Upper lobe of left lung (tissue), 6 donors: Measurements from ENCODE around the gene GPR108. TPM values are rescaled to one million over a fixed set of nuclear protein-coding genes. Genes with fewer than 3 reads are reported as not detected.
A peak's percentile ranks its signal among the peaks of the same experiment; 100 is the strongest.

Experiments
- ATAC-seq, 2 donors: fragments of 200-7000 bp; cut with Tn5 transposase; one replicate each; pipeline ENCODE4 v1.9.1; 2022; ENCODE audit warnings: mild to moderate bottlenecking in 2 of 2, moderate library complexity in 2 of 2; ENCODE audit not compliant: low FRiP score in 2 of 2
- DNase-seq, 2 donors: peaks; one replicate each; pipeline ENCODE4 v3.0.0-alpha.2; 2019 to 2020
- H3K27ac ChIP-seq, 4 donors: fragments of 200-600 bp; sonication (generic); one replicate each; pipeline ENCODE4 v1.5.1; 2016 to 2019
- H3K27me3 ChIP-seq, 4 donors: fragments of 200-600 bp; sonication (generic); one replicate each; pipeline ENCODE4 v1.5.1; 2017 to 2019
- H3K36me3 ChIP-seq, 4 donors: fragments of 200-600 bp; sonication (generic); one replicate each; pipeline ENCODE4 v1.5.1; 2016 to 2019
- H3K4me1 ChIP-seq, 4 donors: fragments of 200-600 bp; sonication (generic); one replicate each; pipeline ENCODE4 v1.5.1; 2018 to 2019
- H3K4me3 ChIP-seq, 4 donors: fragments of 200-600 bp; sonication (generic); one replicate each; pipeline ENCODE4 v1.5.1; 2017 to 2019; ENCODE audit warnings: mild to moderate bottlenecking in 2 of 4, moderate library complexity in 1 of 4
- H3K9me3 ChIP-seq, 4 donors: fragments of 200-600 bp; sonication (generic); one replicate each; pipeline ENCODE4 v1.5.1; 2018 to 2019
- CTCF ChIP-seq, 6 experiments: fragments of 450-650 bp in 4 of 6; fragments of 200-600 bp in 2 of 6; sonication (generic) in 2 of 6; IDR thresholded peaks; one replicate each; pipeline ENCODE4 v1.5.1; 2016 to 2019; ENCODE audit warnings: antibody characterized with exemption in 6 of 6
- EP300 ChIP-seq, 4 donors: sonication (generic); formaldehyde crosslinking; IDR thresholded peaks; one replicate each; pipeline ENCODE4 v1.5.1; 2017; ENCODE audit warnings: antibody characterized with exemption in 4 of 4, control low read depth in 2 of 4
- POLR2A ChIP-seq, 4 donors: fragments of 450-650 bp; IDR thresholded peaks; one replicate each; pipeline ENCODE4 v1.5.1; 2016 to 2017; ENCODE audit warnings: antibody characterized with exemption in 4 of 4, mild to moderate bottlenecking in 2 of 4
- POLR2AphosphoS5 ChIP-seq, 2 donors: sonication (generic); formaldehyde crosslinking; IDR thresholded peaks; one replicate each; pipeline ENCODE4 v1.5.1; 2017; ENCODE audit warnings: antibody characterized with exemption in 2 of 2
- WGBS, 2 donors: methylation state at CpG; one replicate each; pipeline ENCODE4 v1.1.5; 2017 to 2018; 5-methylcytosine and 5-hydroxymethylcytosine counted together
- total RNA-seq, 6 donors: library from RNA; depleted of rRNA in 4 of 6; stranded (reverse); fragments of >200 nt in 4 of 6; gene quantifications; one replicate each; pipeline versions ENCODE4 v1.1.0 to v1.2.1, GENCODE V29; 2016 to 2021
- donor health status: DM: no; HTN: no; CAD: no; lungs with moderate emphysema.
- donor health status: DM: no; HTN: yes; CAD: no; lungs with severe emphysema.

Gene GPR108
- total RNA-seq, 6 donors from 2014 or later, result 51.6 to 105 (median 69.0) TPM

DNA sequence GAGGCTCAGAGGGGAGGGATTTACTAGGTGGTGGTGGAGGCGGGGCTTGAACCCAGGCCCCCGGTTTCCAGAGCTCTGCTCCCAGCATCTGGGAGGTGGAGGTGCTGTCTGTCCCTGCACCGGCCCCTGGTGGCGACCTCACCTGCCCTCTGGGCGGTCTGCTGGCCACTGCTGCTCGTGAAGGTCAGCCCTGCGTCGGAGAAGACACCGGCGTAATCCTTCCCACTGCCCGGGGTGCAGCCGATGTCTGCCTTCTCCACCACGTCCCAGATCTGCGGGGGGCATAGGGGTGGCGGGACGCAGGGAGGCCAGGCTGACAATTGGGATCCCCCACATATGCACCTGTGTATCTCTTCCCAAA, 29.7 kb downstream of the GPR108 start:
- WGBS, 2 donors, result 67 to 83% methylated on average over 11 to 13 of the region's 16 CpGs
- Histone ChIP-seq H3K4me1 (no peaks in the 10 kb centered on the region), H3K4me3 (no peak overlapping the region), H3K9me3 (no peaks in the 10 kb centered on the region), H3K27ac (no peak overlapping the region), H3K36me3 (peaks cover 3 to 35% (median 17%) of the 10 kb centered on the region in 4 donors), H3K27me3 (no peaks in the 10 kb centered on the region)
- TF ChIP-seq POLR2A (IDR thresholded peaks at IDR 0.05), result no peak
- TF ChIP-seq EP300 (IDR thresholded peaks at IDR 0.05), result no peak
- no peak for TF ChIP-seq POLR2AphosphoS5 (IDR thresholded peaks at IDR 0.05)
- TF ChIP-seq CTCF (IDR thresholded peaks at IDR 0.05), result no peak
- peak in 1 of 2 donors; percentile 59 for DNase-seq
- ATAC-seq, result no peak

DNA sequence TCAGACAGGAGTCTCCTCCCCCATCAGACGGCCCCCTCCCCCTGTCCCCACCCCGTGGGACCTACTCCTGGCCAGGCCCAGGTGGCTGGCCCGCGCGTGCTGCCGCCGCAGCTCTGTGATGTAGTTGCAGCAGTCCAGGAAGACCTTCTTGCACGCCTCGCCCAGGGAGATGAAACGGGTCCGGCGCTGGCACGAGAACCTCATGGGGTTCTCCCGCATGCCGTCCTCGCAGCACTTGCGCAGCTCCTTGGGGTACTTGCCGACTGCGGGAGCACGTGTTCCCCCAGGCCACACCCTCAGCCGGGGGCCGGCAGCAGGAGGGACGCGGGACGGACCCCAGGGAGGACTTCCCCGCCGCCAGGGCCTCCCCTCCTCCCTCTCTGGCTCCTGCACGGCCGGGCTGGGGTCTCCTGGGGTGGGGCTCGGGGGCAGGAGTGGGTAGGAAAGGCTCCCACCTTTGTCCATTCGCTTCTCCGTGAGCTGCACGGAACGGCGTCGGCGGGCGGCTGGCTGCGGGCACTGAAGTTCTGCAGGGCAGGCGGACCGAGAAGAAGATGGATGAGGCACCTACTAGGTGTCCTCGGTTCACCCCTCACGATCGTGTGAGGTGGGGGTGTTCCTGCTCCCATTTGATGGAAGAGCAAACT, 30.2 kb downstream of the GPR108 start:
- H3K4me1 ChIP-seq, result no peaks in the 10 kb centered on the region
- WGBS, 2 donors, result 87 to 91% methylated on average over 31 to 41 of the region's 44 CpGs
- ATAC-seq (no peak), DNase-seq (peak in 1 of 2 donors; percentile 76)
- no peaks in the 10 kb centered on the region for H3K27me3 ChIP-seq
- no peak overlapping the region for H3K27ac ChIP-seq
- H3K9me3 ChIP-seq, result no peaks in the 10 kb centered on the region
- peaks cover 3 to 36% (median 17%) of the 10 kb centered on the region in 4 donors for H3K36me3 ChIP-seq
- TF ChIP-seq CTCF (IDR thresholded peaks at IDR 0.05) (no peak), POLR2AphosphoS5 (IDR thresholded peaks at IDR 0.05) (no peak), EP300 (IDR thresholded peaks at IDR 0.05) (no peak), POLR2A (IDR thresholded peaks at IDR 0.05) (no peak)
- no peak overlapping the region for H3K4me3 ChIP-seq

GRCh38 chr19:6706633-6706958, 30.8 kb downstream of the GPR108 start:
- DNase-seq (no peak), ATAC-seq (no peak)
- TF ChIP-seq POLR2AphosphoS5 (IDR thresholded peaks at IDR 0.05) (no peak), EP300 (IDR thresholded peaks at IDR 0.05) (no peak), POLR2A (IDR thresholded peaks at IDR 0.05) (no peak), CTCF (IDR thresholded peaks at IDR 0.05) (no peak)
- Histone ChIP-seq H3K27ac (no peak overlapping the region), H3K4me1 (no peaks in the 10 kb centered on the region), H3K27me3 (no peaks in the 10 kb centered on the region), H3K36me3 (peaks cover 1 to 38% (median 16%) of the 10 kb centered on the region in 4 donors), H3K4me3 (no peak overlapping the region), H3K9me3 (no peaks in the 10 kb centered on the region)
- 63 to 64% methylated on average over 1 to 3 of the region's 3 CpGs for WGBS, 2 donors

- TF ChIP-seq CTCF (IDR thresholded peaks at IDR 0.05), result no peak
- no peak for TF ChIP-seq POLR2AphosphoS5 (IDR thresholded peaks at IDR 0.05)
- no peak for TF ChIP-seq POLR2A (IDR thresholded peaks at IDR 0.05)
- no peak for TF ChIP-seq EP300 (IDR thresholded peaks at IDR 0.05)
Observed at GRCh38 chr19:6705931-6706632, 31.3 kb downstream of the GPR108 start.

More at GRCh38 chr19:6705931-6706632, 31.3 kb downstream of the GPR108 start:
- no peaks in the 10 kb centered on the region for H3K27me3 ChIP-seq
- WGBS, 2 donors, result 82 to 83% methylated on average over 11 of the region's 11 CpGs
- H3K27ac ChIP-seq, result no peak overlapping the region
- no peaks in the 10 kb centered on the region for H3K4me1 ChIP-seq
- peaks cover 0 to 37% (median 14%) of the 10 kb centered on the region in 4 donors for H3K36me3 ChIP-seq
- H3K4me3 ChIP-seq, result no peak overlapping the region
- no peak for DNase-seq
- ATAC-seq, result peak in 1 of 2 donors; percentile 40
- no peaks in the 10 kb centered on the region for H3K9me3 ChIP-seq
